Astrocyte of the spinal cord (primary cell): Measurements from ENCODE around the gene CCDC18.
"Not testable (repeated sequence)": the region's sequence is repeated elsewhere in the genome, so short reads cannot be mapped to it uniquely, and the experiment has no call there.

Experiments
- DNase-seq: peaks from one replicate; pipeline ENCODE4 v3.0.0; 2011; ENCODE audit warnings: low read depth, low spot score
- H3K4me3 ChIP-seq: 2 replicates; pipeline ENCODE4 v1.5.1; 2011; ENCODE audit warnings: low read depth, mild to moderate bottlenecking, low read length, moderate library complexity
- in situ Hi-C: cut with HindIII; loops from 2 replicates; pipeline ENCODE4 v1.10.0; 2017; ENCODE audit warnings: low sequenced_read_pairs
- TF ChIP-seq, protein P1 (sequence below): IDR thresholded peaks from 2 replicates; pipeline ENCODE4 v1.5.1; 2012; ENCODE audit warnings: low read depth, mild to moderate bottlenecking, low read length, inconsistent platforms

Gene CCDC18

DNA sequence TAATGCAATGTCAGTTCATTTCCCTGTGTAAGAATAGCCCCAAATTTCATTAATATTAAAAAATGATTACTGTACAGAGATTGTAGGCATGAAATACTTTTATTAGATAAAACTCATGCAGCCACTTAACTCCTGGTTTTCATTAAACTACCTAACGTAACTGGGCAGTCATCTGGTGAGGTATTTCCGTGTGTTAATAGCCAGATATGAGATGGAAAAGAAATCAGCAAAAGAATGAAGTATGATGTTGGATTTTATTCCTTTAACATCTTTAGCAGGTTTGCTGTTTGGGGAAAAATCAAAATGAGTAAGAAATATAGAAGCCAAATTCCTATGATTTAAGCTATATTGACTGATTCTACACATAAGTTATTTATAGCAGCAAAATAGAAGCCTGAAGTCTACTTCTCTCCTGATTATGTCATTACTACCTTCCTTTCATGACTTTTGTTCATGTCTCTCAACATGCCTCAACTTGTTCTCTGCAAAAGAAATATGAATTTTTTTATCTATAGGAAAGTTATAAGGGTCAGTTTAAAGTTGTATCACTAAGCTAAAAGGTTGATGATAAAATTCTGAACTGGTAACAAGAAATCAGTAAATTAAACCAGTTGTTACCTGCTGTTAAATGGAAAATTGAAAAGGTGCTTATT, 42.6 kb downstream of the CCDC18 start:
- DNase-seq = no peak
- TF ChIP-seq, protein P1, sequence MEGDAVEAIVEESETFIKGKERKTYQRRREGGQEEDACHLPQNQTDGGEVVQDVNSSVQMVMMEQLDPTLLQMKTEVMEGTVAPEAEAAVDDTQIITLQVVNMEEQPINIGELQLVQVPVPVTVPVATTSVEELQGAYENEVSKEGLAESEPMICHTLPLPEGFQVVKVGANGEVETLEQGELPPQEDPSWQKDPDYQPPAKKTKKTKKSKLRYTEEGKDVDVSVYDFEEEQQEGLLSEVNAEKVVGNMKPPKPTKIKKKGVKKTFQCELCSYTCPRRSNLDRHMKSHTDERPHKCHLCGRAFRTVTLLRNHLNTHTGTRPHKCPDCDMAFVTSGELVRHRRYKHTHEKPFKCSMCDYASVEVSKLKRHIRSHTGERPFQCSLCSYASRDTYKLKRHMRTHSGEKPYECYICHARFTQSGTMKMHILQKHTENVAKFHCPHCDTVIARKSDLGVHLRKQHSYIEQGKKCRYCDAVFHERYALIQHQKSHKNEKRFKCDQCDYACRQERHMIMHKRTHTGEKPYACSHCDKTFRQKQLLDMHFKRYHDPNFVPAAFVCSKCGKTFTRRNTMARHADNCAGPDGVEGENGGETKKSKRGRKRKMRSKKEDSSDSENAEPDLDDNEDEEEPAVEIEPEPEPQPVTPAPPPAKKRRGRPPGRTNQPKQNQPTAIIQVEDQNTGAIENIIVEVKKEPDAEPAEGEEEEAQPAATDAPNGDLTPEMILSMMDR = no peak
- in situ Hi-C loops = no loop called here

GRCh38 chr1:93235261-93235660, 54.7 kb downstream of the CCDC18 start:
- no peak overlapping the region for H3K4me3 ChIP-seq
- in situ Hi-C loops = no loop called here
- DNase-seq = no peak
- TF ChIP-seq, protein P1 = no peak

More for the DNA sequence above, 42.6 kb downstream of the CCDC18 start:
- H3K4me3 ChIP-seq = no peak overlapping the region

DNA sequence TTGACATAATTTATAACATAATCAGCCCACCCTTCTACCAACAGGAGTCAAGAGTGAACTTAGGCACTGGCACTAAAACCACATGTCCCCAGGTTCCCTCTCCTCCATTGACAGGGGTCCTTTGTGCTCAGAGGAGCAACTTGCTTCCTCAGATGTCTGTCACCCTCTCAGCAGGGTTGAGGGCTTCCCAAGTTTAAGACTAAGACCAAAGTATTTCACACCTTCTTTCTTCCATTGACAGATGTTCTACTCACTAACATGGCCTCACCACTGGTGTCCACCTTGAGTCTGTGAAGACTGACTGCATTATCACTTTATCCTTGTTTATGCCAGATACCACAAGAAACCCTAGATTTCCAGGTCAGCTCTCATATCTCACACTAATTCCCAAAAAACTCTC, 56.5 kb downstream of the CCDC18 start:
- H3K4me3 ChIP-seq = no peak overlapping the region
- in situ Hi-C loops = no loop called here
- no peak for DNase-seq
- TF ChIP-seq, protein P1 = no peak

DNA sequence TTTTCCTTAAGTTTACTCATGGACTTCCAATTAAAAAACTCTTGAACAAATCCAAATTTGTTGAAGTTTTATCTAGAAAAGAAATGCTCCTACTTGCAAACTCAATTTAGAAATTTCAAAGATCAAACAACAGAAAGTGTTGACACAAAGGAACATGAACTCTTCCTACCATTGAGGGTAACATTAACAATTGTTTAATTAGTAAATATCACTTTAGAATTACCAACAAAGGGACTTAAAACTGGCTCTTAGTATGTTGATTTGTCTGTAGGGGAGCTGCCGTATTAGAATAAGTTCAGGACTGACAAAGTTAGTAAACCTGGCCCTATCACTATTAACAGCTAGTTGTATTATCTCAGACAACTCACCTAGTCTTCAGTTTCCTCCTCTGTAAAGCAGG, 57.9 kb downstream of the CCDC18 start:
- in situ Hi-C loops = no loop called here
- TF ChIP-seq, protein P1 = no peak
- no peak for DNase-seq
- no peak overlapping the region for H3K4me3 ChIP-seq

- in situ Hi-C loops = no loop called here
- TF ChIP-seq, protein P1 = no peak
These were observed 59.3 kb downstream of the CCDC18 start for GRCh38 chr1:93239863-93240262.

GRCh38 chr1:93243233-93243632, 62.7 kb downstream of the CCDC18 start:
- in situ Hi-C loops, DNase-seq, H3K4me3 ChIP-seq: not testable (repeated sequence)

More at GRCh38 chr1:93239863-93240262, 59.3 kb downstream of the CCDC18 start:
- H3K4me3 ChIP-seq = no peak overlapping the region
- no peak for DNase-seq

DNA sequence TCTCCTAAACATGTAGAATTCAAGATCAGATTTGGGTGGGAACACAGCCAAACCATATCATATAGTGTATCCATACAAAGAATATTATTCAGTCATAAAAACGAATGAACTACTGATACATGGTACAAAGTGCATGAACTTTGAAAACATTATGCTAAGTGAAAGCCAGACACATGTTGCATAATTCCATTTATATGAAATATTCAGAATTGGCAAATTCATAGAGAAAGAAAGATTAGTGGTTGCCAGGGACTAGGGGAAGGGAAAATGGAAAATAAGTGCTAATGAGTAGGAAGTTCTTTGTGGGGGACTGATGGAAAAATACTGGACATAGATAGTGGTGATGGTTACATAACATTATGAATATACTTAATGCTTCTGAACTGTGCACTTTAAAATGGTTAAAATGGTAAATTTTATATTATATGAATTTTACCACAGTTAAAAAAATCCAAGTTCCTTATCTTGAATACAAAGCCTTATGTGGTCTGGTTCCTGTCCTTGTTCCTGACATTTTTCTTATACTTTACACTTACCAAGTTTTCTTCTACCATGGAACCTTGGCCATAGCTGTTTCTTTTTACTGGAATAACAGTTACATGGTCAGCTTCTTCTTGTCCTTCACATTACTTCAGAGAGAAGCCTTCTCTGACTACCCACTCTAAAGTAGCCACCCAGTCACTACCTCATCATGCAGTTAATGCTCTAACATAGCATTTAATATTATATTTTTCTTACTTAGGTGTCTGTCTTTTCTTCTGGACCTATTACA, 64.0 kb downstream of the CCDC18 start:
- DNase-seq = no peak
- no peak overlapping the region for H3K4me3 ChIP-seq
- TF ChIP-seq, protein P1 = no peak
- in situ Hi-C loops = no loop called here
